Measurements from ENCODE around the gene PLAGL2.

Gene PLAGL2

GRCh38 chr20:32144898-32145662, 62.5 kb downstream of the PLAGL2 start:
- no peak for DNase-seq

DNA sequence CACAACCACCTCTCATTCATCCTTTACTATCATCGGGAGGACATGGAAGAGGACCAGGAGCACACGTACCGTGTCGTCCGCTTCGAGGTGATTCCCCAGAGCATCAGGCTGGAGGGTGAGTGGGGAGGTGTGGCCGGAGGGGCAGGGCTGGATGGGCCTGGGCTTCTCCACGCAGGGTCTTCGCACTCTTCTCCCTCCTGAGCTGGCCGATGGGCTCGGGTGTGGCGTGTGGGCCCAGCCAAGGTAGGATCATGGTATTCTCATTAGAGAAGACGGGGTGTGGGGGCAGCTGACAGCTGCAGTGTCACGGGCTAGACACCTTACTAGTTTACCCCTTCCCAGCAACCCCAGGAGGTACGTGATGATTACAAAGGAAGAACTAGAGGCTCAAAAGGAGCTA, 64.6 kb downstream of the PLAGL2 start:
- DNase-seq: no peak

Measured in NCI-H146 (cell line).